Measurements from ENCODE around the gene BSN. TPM values are rescaled to one million over a fixed set of nuclear protein-coding genes. Genes with fewer than 3 reads are reported as not detected.

The BSN gene
- total RNA-seq, 2 experiments from 2014 or later = 0.08 to 0.11 TPM

DNA sequence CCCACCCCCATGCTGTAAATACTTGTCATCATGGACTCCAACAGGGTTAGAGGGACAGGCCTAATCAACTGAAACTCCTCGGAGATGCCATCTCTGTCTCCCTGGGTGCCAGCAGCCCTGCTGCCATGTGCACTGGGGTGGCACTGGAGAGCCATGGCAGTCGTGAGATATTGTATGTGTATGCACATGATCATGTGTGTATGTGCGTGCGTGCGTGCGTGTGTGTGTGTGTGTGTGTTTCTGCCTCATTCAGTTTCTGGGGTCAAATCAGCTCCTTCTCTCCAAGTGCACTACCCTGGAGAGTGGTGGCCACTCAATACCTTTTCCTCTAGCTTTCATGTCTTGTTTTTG, 116.6 kb downstream of the BSN start:
- H3K4me3 Mint-ChIP-seq = no peak overlapping the region
- H3K27ac ChIP-seq (ENCODE audit: low read depth in 1 of 2, low read length in 2 of 2) = no peak overlapping the region
- no peak for DNase-seq
- H3K27me3 Mint-ChIP-seq = no peaks in the 10 kb centered on the region
- no peak overlapping the region for H3K4me3 ChIP-seq (ENCODE audit: low read length)
- H3K36me3 Mint-ChIP-seq (ENCODE audit: low read depth) = peaks cover 20% of the 10 kb centered on the region
- peaks cover 3% of the 10 kb centered on the region for H3K36me3 ChIP-seq (ENCODE audit: insufficient read depth, low read length)
- no peaks in the 10 kb centered on the region for H3K9me3 Mint-ChIP-seq
- intact Hi-C loops (cut with DNase I, micrococcal nuclease) = loop anchor here (1.0 to 10.0 kb wide), 4 partner anchors 132 to 646 kb away; partner anchors contain the start of genes DAG1 (in 1 of the 2), IMPDH2 (in 1 of the 2), NDUFAF3 (in 1 of the 2) and USP19 (in 1 of the 2)
- ChIA-PET CTCF (interaction anchor here (0.8 to 5.0 kb wide), 3 partner anchors 10 to 131 kb away, joined by 4 to 116 read pairs (median 5); no protein-coding TSS in a partner anchor), POLR2A (interaction anchor here (1.3 kb wide), 1 partner anchor 131 kb away, joined by 24 read pairs; no protein-coding TSS in a partner anchor)
- ATAC-seq (ENCODE audit: poor library complexity) = no peak
- peaks cover 30% of the 10 kb centered on the region for H3K4me1 ChIP-seq (ENCODE audit: insufficient read depth, low read length)
- peaks cover 37% of the 10 kb centered on the region for H3K4me1 Mint-ChIP-seq (ENCODE audit: low read depth)
- H3K9me3 ChIP-seq (ENCODE audit: control insufficient read depth in 1 of 2, insufficient read depth in 1 of 2, low read length in 2 of 2) = no peaks in the 10 kb centered on the region
- TF ChIP-seq, protein P1, sequence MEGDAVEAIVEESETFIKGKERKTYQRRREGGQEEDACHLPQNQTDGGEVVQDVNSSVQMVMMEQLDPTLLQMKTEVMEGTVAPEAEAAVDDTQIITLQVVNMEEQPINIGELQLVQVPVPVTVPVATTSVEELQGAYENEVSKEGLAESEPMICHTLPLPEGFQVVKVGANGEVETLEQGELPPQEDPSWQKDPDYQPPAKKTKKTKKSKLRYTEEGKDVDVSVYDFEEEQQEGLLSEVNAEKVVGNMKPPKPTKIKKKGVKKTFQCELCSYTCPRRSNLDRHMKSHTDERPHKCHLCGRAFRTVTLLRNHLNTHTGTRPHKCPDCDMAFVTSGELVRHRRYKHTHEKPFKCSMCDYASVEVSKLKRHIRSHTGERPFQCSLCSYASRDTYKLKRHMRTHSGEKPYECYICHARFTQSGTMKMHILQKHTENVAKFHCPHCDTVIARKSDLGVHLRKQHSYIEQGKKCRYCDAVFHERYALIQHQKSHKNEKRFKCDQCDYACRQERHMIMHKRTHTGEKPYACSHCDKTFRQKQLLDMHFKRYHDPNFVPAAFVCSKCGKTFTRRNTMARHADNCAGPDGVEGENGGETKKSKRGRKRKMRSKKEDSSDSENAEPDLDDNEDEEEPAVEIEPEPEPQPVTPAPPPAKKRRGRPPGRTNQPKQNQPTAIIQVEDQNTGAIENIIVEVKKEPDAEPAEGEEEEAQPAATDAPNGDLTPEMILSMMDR (IDR thresholded peaks at IDR 0.05) = no peak
- H3K27ac Mint-ChIP-seq = no peak overlapping the region
- H3K27me3 ChIP-seq (ENCODE audit: control insufficient read depth in 1 of 2, insufficient read depth in 2 of 2, low read length in 2 of 2) = no peaks in the 10 kb centered on the region

DNA sequence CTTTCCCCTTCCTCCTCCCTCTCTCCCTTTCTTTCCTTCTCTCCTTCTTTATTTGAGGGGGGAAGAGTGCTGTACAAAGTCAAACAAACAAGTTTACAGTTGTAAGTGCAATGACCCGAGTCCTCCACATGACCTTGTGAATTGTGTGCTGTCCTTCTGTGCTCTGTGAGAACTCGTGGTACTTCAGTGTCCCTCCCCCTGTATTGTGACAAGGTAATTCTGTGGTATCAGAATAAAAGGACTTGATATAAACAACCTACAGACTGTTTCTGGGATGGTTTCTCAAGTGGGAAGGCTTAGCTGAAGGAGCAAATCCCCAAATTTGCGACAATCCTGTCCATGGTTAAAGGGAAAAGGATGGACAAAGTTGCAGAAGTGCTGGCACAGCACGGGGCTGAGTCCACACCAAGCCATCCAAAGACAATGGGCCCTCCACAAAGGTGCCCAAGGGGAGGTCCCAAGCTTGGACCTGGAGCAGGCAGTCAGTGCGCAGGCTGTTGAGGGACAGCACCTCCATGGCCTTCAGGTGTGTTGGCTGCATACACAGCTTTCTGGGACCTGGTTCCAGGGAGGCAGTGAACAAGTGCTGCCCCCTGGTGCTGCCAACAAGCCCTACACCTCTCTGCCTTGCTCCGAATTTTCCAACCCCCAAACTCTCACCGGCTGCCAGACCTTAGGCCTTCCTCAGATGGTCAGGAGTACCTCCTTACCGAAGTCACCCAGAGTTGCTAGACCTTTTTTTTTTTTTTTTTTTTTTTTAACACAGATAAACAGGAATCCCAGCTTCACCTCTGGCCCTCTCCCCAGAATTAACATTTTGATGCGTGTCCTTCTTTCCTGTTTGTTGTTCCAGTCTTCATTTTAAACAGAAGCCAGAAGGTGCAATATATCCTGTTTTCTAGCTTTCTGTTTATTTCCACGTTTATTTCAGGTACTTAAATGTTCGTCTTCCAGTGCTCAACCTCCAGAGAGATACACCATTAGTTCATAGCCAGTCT, 117.3 kb downstream of the BSN start:
- Mint-ChIP-seq H3K4me3 (peak overlapping the region; percentile 86), H3K4me1 (ENCODE audit: low read depth) (peaks cover 42% of the 10 kb centered on the region), H3K27ac (peak overlapping the region; percentile 75), H3K36me3 (ENCODE audit: low read depth) (peaks cover 25% of the 10 kb centered on the region), H3K9me3 (no peaks in the 10 kb centered on the region), H3K27me3 (no peaks in the 10 kb centered on the region)
- Histone ChIP-seq H3K9me3 (ENCODE audit: control insufficient read depth in 1 of 2, insufficient read depth in 1 of 2, low read length in 2 of 2) (no peaks in the 10 kb centered on the region), H3K4me3 (ENCODE audit: low read length) (no peak overlapping the region), H3K36me3 (ENCODE audit: insufficient read depth, low read length) (peaks cover 9% of the 10 kb centered on the region), H3K27me3 (ENCODE audit: control insufficient read depth in 1 of 2, insufficient read depth in 2 of 2, low read length in 2 of 2) (no peaks in the 10 kb centered on the region), H3K27ac (ENCODE audit: low read depth in 1 of 2, low read length in 2 of 2) (no peak overlapping the region), H3K4me1 (ENCODE audit: insufficient read depth, low read length) (peaks cover 37% of the 10 kb centered on the region)
- ChIA-PET CTCF (interaction anchor here (0.6 to 5.0 kb wide), 17 partner anchors 9 to 817 kb away, joined by 3 to 116 read pairs (median 4); partner anchors contain the start of genes BSN, IP6K1 and RBM6), POLR2A (interaction anchor here (0.6 to 1.3 kb wide), 2 partner anchors 18 to 132 kb away, joined by 3 to 24 read pairs; partner anchors contain the start of genes MST1 and RNF123)
- DNase-seq (peak; percentile 57 to 86 (median 66)), ATAC-seq (ENCODE audit: poor library complexity) (no peak)
- intact Hi-C loops (cut with DNase I, micrococcal nuclease) = loop anchor here (1.0 to 10.0 kb wide), 5 partner anchors 17 to 647 kb away; partner anchors contain the start of genes DAG1 (in 1 of the 2), IMPDH2 (in 1 of the 2), MST1 (in 1 of the 2) and NDUFAF3 (in 1 of the 2)
- TF ChIP-seq, protein P1 (IDR thresholded peaks at IDR 0.05) = peak; percentile 75

DNA sequence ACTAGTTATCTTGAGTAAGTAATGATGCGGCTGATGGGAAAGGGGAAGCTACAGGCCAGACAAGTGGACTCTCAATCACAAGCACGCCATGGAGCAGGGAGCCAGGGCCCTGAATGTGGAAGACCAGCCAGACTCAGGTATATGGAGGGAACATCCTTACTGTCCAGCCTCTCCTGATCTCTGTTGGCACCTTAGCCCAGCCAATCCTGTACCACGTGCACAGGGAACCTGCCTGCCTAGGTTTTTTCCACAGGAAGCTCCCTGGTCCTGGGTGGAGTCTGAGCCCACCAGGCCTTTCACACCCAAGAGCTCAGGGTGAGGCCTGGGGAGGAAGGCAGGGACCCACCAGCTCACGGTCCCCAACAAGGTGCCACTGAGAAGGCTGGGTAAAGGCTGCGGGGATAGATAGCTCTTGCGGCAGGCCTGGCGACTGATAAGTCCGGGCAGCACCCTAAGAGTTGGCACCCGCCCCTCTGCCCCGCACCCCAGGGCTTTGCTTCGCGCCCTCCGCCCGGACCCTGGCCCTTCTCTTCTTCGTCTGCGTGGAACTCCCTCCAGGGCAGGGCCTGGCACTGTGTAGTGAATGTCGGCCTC, 118.9 kb downstream of the BSN start:
- peaks cover 26% of the 10 kb centered on the region for H3K36me3 ChIP-seq (ENCODE audit: insufficient read depth, low read length)
- TF ChIP-seq, protein P1 (IDR thresholded peaks at IDR 0.05) = no peak
- Mint-ChIP-seq H3K27ac (peak overlapping the region; percentile 97), H3K4me1 (ENCODE audit: low read depth) (peaks cover 49% of the 10 kb centered on the region), H3K9me3 (no peaks in the 10 kb centered on the region), H3K4me3 (peak overlapping the region; percentile 97), H3K36me3 (ENCODE audit: low read depth) (peaks cover 40% of the 10 kb centered on the region), H3K27me3 (no peaks in the 10 kb centered on the region)
- POLR2A ChIA-PET = interaction anchor here (0.5 to 1.4 kb wide), 3 partner anchors 133 to 325 kb away, joined by 3 to 14 read pairs (median 3); no protein-coding TSS in a partner anchor
- peak overlapping the region; percentile 81 for H3K4me3 ChIP-seq (ENCODE audit: low read length)
- H3K4me1 ChIP-seq (ENCODE audit: insufficient read depth, low read length) = peaks cover 47% of the 10 kb centered on the region
- no peaks in the 10 kb centered on the region for H3K27me3 ChIP-seq (ENCODE audit: control insufficient read depth in 1 of 2, insufficient read depth in 2 of 2, low read length in 2 of 2)
- intact Hi-C loops (cut with DNase I, micrococcal nuclease) = loop anchor here in 1 of 2 experiments (2.0 to 10.0 kb wide), 4 partner anchors 16 to 648 kb away; partner anchors contain the start of genes DAG1, IMPDH2, MST1 and NDUFAF3
- CTCF ChIA-PET = interaction anchor here (5.0 kb wide), 1 partner anchor 133 kb away, joined by 116 read pairs; no protein-coding TSS in a partner anchor
- DNase-seq (peak in 1 of 14 experiments; percentile 55), ATAC-seq (ENCODE audit: poor library complexity) (no peak)
- H3K9me3 ChIP-seq (ENCODE audit: control insufficient read depth in 1 of 2, insufficient read depth in 1 of 2, low read length in 2 of 2) = no peaks in the 10 kb centered on the region
- peak overlapping the region; percentile 91 to 96 for H3K27ac ChIP-seq (ENCODE audit: low read depth in 1 of 2, low read length in 2 of 2)

Data from CD4-positive, alpha-beta T cell (primary cell).